ENCODE data around the gene OPN1MW3. TPM values are rescaled to one million over a fixed set of nuclear protein-coding genes. Genes with fewer than 3 reads are reported as not detected.
A peak's percentile ranks its signal among the peaks of the same experiment; 100 is the strongest.
"Not testable (repeated sequence)": the region's sequence is repeated elsewhere in the genome, so short reads cannot be mapped to it uniquely, and the experiment has no call there.

Gene OPN1MW3
- total RNA-seq, 1 donor from 2014 or later, result not detected

- intact Hi-C loops (cut with DNase I), result no loop called here
- DNase-seq (ENCODE audit: low spot score) (no peak), ATAC-seq (no peak)
Measured at GRCh38 chrX:154294791-154295574, 37.6 kb downstream of the OPN1MW3 start, which contains the start of gene TEX28. TSS of gene TEX28 (minus strand) at chrX:154295124. CDS start at chrX:154292117, 3,007 bp downstream.

DNA sequence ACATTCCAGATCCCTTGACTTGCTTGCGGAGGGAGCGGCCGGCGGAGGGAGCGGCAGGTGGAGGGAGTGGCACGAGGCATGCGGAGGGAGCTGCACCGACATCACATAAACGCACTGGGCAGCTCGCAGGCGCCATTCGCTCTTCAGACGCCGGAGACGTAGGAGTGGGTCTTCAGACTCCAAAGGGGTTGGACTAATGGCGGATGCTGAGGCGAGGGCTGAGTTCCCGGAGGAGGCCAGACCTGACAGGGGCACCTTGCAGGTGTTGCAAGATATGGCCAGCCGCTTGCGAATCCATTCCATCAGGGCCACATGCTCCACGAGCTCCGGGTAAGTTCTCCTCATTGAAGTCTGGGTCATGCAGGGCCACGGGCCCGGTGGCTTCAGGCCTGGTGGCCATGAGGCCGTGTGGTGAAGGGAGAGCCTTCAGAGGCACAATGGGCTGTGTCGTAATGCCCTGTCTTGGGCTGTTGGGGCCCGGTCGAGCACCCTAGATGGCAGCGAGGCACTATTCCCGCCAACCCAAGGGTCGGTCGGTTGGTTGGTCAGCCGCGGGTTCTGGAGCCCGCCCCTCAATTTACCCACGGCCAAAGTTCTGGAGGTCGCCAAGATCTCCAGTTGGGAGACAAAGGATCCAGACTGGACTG lies 38.4 kb downstream of the OPN1MW3 start, which contains the start of gene TKTL1:
Gene TKTL1 (plus strand): TSS at position 132 of the 647 bp plus-strand sequence. CDS start 65 bp downstream, at position 197.
- ATAC-seq (no peak), DNase-seq (ENCODE audit: low spot score) (no peak)
- intact Hi-C loops (cut with DNase I), result no loop called here

DNA sequence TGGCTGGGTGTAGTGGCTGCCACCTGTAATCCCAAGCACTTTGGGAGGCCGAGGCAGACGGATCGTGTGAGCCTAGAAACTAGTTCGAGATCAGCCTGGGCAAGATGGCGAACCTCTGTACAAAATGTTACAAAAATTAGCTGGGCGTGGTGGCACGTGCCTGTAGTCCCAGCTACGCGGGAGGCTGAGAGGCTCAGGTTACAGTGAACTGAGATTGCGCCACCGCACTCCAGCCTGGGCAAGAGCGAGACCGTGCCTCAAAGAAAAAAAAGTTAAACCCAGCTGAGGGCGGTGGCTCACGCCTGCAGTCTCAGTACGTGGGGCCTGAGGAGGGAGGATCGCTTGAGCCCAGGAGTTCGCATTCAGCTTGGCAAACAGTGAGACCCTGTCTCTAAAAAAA lies 39.3 kb downstream of the OPN1MW3 start:
- no peak for ATAC-seq
- intact Hi-C loops (cut with DNase I), result no loop called here
- no peak for DNase-seq (ENCODE audit: low spot score)

DNA sequence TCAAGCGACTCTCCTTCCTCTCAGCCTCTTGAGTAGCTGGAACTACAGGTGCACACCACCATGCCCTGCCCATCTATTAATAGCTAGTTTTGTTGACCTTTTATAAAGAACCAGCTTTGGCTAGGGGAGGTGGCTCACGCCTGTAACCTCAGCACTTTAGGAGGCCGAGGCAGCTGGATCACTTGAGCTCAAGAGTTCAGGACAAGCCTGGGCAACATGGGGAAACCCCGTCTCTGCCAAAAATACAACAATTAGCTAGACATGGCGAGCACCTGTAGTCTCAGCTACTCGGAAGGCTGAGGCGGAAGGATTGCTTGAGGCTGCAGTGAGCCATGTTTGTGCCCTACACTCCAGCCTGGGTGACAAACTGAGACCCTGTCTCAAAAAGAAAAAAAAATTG lies 40.9 kb downstream of the OPN1MW3 start:
- ATAC-seq (no peak), DNase-seq (ENCODE audit: low spot score) (no peak)
- intact Hi-C loops (cut with DNase I), result no loop called here

DNA sequence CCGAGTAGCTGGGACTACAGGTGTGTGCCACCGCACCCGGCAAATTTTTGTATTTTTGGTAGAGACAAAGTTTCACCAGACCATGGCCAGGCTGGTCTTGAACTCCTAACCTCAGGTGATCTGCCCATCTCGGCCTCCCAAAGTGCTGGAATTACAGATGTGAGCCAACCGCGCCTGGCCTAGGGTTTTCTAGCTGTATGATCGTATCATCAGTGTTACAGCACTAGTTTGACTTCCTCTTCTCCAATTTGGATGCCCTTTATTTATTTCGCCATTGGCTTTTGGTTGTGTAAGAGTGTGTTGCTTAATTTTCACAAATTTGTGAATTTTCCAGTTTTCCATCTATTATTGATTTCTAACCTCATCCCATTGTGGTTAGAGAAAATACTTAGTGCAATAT lies 43.4 kb downstream of the OPN1MW3 start:
- ATAC-seq (no peak), DNase-seq (ENCODE audit: low spot score) (no peak)
- intact Hi-C loops (cut with DNase I), result no loop called here

GRCh38 chrX:154302998-154303397 lies 45.6 kb downstream of the OPN1MW3 start:
- intact Hi-C loops (cut with DNase I); DNase-seq (ENCODE audit: low spot score); ATAC-seq: not testable (repeated sequence)

- DNase-seq (ENCODE audit: low spot score), result no peak
- ATAC-seq, result no peak
- intact Hi-C loops (cut with DNase I), result no loop called here
Measured at GRCh38 chrX:154303476-154303875, 46.1 kb downstream of the OPN1MW3 start.

DNA sequence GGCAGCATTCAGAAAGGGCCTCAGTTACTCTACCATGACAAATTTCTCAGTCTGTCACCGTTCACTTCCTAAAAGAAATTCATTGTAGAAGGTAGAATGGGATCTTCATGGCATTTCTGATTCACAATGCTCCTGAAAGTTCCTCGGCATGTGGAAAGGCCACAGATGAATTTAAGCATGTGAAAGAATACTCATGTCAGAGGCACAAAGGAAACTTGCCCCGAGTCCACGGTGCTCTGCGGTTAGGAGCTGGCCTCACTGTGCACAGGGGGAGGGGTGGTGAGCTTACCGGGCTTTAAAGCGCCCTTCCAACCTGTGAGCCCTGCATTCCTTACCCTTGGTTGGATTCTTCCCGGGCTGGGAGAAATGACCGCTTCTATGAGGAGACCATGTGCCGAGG lies 47.5 kb downstream of the OPN1MW3 start:
- ATAC-seq (no peak), DNase-seq (ENCODE audit: low spot score) (no peak)
- intact Hi-C loops (cut with DNase I), result no loop called here

GRCh38 chrX:154305541-154306205 lies 48.3 kb downstream of the OPN1MW3 start:
- ATAC-seq, result no peak
- intact Hi-C loops (cut with DNase I), result no loop called here
- DNase-seq (ENCODE audit: low spot score), result no peak

DNA sequence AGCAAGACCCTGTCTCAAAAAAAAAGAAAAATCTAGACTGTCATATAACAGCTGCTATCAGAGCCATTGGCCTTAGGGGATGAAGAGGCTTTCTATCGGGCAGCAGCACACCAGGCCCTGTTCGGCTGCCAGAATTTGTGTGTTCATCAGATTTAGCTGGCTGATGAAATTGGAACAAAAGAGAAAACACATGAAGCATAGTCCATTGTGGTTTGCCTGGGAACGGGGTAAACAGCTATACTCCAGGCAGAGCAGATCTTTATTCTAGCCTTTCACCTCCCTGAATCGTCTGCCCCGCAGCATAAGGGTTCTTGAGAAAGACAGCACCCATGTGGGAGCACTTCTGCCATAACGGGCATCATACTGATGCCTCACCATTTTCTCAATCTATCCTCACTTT lies 49.8 kb downstream of the OPN1MW3 start:
- intact Hi-C loops (cut with DNase I), result no loop called here
- ATAC-seq (peak; percentile 62), DNase-seq (ENCODE audit: low spot score) (no peak)

- DNase-seq (ENCODE audit: low spot score) (peak; percentile 77), ATAC-seq (peak; percentile 58)
- intact Hi-C loops (cut with DNase I), result no loop called here
Measured at GRCh38 chrX:154308108-154308946, 50.9 kb downstream of the OPN1MW3 start.

- ATAC-seq (no peak), DNase-seq (ENCODE audit: low spot score) (no peak)
- intact Hi-C loops (cut with DNase I), result no loop called here
Measured at GRCh38 chrX:154309041-154309775, 51.8 kb downstream of the OPN1MW3 start.

DNA sequence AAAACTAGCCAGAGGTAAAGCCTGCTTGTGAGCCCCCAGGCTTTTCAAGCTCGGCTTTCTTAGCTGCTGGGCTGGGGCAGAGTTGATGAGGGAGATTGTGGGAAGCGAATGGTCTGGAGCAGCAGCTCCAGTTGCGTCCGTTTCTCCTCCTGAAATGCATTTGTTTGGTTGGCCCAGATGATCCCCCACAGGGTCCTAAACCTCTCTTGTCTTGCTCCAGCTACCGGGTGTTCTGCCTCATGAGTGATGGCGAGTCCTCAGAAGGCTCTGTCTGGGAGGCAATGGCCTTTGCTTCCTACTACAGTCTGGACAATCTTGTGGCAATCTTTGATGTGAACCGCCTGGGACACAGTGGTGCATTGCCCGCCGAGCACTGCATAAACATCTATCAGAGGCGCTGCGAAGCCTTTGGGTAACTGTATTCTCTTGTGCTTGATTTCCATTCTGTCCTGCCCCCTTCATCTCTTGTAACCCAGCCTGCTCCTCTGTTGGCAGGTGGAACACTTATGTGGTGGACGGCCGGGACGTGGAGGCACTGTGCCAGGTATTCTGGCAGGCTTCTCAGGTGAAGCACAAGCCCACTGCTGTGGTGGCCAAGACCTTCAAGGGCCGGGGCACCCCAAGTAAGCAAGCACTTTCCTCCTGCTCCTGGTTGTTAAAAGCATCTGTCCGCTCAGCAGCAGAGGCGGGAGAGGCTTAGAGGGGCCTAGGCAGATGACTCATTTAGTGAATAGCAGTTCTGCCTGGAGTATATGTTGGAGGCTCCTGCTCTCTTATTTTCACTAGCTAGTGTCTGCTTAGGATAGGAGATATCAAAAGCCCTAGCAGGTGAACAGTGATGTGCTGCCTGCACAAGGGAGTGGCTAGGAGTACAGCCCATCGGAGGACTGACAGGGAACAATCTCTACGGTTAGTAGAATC lies 53.5 kb downstream of the OPN1MW3 start:
- DNase-seq (ENCODE audit: low spot score) (no peak), ATAC-seq (no peak)
- intact Hi-C loops (cut with DNase I), result no loop called here

DNA sequence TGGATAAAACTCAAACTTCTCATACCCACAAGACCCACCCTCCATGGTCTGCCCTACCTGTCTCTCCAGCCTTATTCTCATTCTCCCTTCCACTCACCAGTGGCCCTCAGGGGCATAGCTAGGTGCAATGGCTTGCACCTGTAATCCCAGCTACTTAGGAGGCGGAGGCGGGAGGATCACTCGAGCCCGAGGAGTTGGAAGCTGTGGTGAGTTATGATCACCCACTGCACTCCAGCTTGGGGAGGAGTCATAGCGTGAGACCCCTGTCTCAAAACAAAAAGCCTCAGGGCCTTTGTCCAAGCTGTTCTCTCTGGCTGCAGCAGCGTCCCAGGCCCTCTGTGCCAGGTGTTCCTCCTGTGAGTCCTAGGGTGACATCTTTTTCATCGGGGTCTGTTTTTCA lies 54.7 kb downstream of the OPN1MW3 start:
- intact Hi-C loops (cut with DNase I), result no loop called here
- no peak for ATAC-seq
- DNase-seq (ENCODE audit: low spot score), result no peak

- intact Hi-C loops (cut with DNase I), result no loop called here
- DNase-seq (ENCODE audit: low spot score) (no peak), ATAC-seq (no peak)
Measured at GRCh38 chrX:154313147-154313546, 55.8 kb downstream of the OPN1MW3 start.

DNA sequence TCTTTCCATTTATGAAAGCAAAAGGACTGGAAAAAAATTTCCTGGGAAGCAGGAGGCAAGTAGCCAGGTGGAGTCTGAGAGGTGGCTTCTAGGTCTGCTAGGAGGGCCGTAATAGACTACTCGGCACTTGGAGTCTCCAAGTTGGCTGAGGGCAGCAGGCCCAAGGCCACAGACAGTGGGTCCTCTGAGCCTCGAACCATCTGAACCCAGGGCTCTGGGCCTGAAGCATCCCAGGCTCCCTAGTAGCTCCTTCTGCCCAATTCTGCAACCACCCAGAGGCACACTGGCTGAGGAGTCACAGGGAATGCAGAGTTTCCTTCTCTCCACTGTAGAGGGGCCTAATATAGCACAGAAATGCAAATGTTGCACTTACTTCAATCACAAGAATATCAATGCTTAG lies 58.0 kb downstream of the OPN1MW3 start:
- ATAC-seq (no peak), DNase-seq (ENCODE audit: low spot score) (no peak)
- intact Hi-C loops (cut with DNase I), result no loop called here

- no peak for DNase-seq (ENCODE audit: low spot score)
- peak; percentile 34 for ATAC-seq
- intact Hi-C loops (cut with DNase I), result no loop called here
Measured at GRCh38 chrX:154317391-154317995, 60.1 kb downstream of the OPN1MW3 start.

All from sciatic nerve (tissue), 2 donors.